ENCODE measurements around the gene MAML3.

DNA sequence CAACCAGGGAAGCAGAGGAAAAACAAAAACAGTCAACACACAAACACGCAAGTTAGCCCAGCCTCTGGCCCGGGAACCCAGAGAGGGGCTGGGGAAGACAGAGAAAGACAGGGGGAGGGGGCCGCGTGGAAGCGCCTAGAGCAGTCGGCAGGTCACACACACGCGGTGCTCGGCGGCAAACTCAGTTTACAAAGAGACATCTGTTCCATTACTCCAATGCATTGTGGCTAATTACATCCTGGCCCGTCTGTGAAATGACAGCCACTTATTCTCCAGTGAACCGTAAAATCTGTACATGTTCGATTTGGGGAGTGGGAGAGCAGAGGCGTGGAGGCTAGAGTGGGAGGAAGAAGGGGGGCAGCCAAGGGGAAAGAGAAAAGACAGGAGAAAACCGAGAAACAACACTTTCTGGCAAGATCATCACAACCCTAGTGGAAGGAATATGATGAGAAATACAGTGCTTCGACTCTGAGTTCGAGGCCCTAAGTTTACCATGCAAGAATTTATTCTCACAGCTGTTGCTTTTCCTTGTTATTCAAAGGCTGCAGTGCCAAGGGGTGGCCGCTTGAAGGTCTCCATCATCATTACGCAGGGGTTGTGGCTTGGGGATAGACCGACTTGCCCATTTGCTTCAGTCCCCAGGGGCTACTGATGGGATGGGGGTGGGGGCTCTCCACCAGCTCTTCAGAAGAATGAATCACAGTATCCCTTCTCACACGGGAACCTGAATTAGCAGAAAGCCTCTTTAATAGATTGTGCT is 320.7 kb downstream of the MAML3 start:
- TF ChIP-seq, protein P1, sequence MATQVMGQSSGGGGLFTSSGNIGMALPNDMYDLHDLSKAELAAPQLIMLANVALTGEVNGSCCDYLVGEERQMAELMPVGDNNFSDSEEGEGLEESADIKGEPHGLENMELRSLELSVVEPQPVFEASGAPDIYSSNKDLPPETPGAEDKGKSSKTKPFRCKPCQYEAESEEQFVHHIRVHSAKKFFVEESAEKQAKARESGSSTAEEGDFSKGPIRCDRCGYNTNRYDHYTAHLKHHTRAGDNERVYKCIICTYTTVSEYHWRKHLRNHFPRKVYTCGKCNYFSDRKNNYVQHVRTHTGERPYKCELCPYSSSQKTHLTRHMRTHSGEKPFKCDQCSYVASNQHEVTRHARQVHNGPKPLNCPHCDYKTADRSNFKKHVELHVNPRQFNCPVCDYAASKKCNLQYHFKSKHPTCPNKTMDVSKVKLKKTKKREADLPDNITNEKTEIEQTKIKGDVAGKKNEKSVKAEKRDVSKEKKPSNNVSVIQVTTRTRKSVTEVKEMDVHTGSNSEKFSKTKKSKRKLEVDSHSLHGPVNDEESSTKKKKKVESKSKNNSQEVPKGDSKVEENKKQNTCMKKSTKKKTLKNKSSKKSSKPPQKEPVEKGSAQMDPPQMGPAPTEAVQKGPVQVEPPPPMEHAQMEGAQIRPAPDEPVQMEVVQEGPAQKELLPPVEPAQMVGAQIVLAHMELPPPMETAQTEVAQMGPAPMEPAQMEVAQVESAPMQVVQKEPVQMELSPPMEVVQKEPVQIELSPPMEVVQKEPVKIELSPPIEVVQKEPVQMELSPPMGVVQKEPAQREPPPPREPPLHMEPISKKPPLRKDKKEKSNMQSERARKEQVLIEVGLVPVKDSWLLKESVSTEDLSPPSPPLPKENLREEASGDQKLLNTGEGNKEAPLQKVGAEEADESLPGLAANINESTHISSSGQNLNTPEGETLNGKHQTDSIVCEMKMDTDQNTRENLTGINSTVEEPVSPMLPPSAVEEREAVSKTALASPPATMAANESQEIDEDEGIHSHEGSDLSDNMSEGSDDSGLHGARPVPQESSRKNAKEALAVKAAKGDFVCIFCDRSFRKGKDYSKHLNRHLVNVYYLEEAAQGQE (IDR thresholded peaks at IDR 0.05; ENCODE audit: insufficient replicate concordance, low read depth), result no peak
- no peak for TF ChIP-seq CTCF (IDR thresholded peaks at IDR 0.05; ENCODE audit: insufficient read depth, low read length)

Data from HL-60 (cell line).